Measurements from ENCODE around the gene CHP1. TPM values are rescaled to one million over a fixed set of nuclear protein-coding genes. Genes with fewer than 3 reads are reported as not detected.
"Not testable (repeated sequence)": the region's sequence is repeated elsewhere in the genome, so short reads cannot be mapped to it uniquely, and the experiment has no call there.

The CHP1 gene
- total RNA-seq, 1 experiment from 2014 or later, result 101 TPM

- Histone ChIP-seq H3K27ac (ENCODE audit: low read depth, low read length) (no peak overlapping the region), H3K9me2 (ENCODE audit: insufficient read depth) (no peaks in the 10 kb centered on the region), H3K79me2 (ENCODE audit: insufficient read depth, low read length) (peaks cover 25% of the 10 kb centered on the region), H3K27me3 (ENCODE audit: insufficient read depth, low read length) (no peaks in the 10 kb centered on the region), H3K36me3 (ENCODE audit: control insufficient read depth in 1 of 2, insufficient read depth in 2 of 2, low read length in 2 of 2) (peaks cover 9 to 22% of the 10 kb centered on the region in 2 experiments), H2AFZ (ENCODE audit: low read depth, low read length, poor library complexity, severe bottlenecking) (no peak overlapping the region), H3K4me1 (ENCODE audit: control insufficient read depth in 1 of 2, insufficient read depth in 2 of 2, low read length in 2 of 2) (peaks cover 7 to 25% of the 10 kb centered on the region in 2 experiments; a peak in 3 of 4 replicates), H3K9me3 (ENCODE audit: control insufficient read depth in 1 of 2, insufficient read depth in 1 of 2, low read depth in 1 of 2, low read length in 2 of 2) (no peaks in the 10 kb centered on the region), H3K9ac (ENCODE audit: low read length) (no peak overlapping the region), H4K20me1 (ENCODE audit: insufficient read depth) (no peaks in the 10 kb centered on the region), H3K4me3 (replicated peaks in 1 of 2; ENCODE audit: low read depth in 1 of 2, low read length in 2 of 2) (no peak overlapping the region), H3K4me2 (ENCODE audit: low read length) (no peak overlapping the region)
- ChIA-PET RAD21 (ENCODE audit: low non-redundant PET in 1 of 2, low total read pairs in 2 of 2, uncharacterized antibody in 2 of 2, unreplicated experiment in 2 of 2) (no interaction called here), CTCF (no interaction called here), POLR2A (interaction anchor here (0.5 kb wide), 1 partner anchor 14 kb away, joined by 3 read pairs; no protein-coding TSS in a partner anchor)
- ATAC-seq, result no peak
- TF ChIP-seq EZH2phosphoT487 (IDR thresholded peaks at IDR 0.05; ENCODE audit: borderline replicate concordance) (no peak), MAX (IDR thresholded peaks at IDR 0.05) (no peak), SP1 (IDR thresholded peaks at IDR 0.05; ENCODE audit: low read depth) (no peak), ATF3 (IDR thresholded peaks at IDR 0.05) (no peak), CEBPB (IDR thresholded peaks at IDR 0.05; ENCODE audit: low read depth) (no peak), POLR2AphosphoS5 (IDR thresholded peaks at IDR 0.05; ENCODE audit: low read depth, low read length) (no peak)
- DNase-seq (ENCODE audit: low read depth, low spot score), result no peak
- intact Hi-C loops (cut with micrococcal nuclease), result loop anchor here (5.0 kb wide), 1 partner anchor 164 kb away; the partner anchor contains the start of gene INO80
- no TSS peak for BruUV-seq (replicated peaks)
These were observed 50.2 kb downstream of the CHP1 start for GRCh38 chr15:41281236-41281635.

GRCh38 chr15:41282436-41282835 lies 51.4 kb downstream of the CHP1 start:
- H3K27ac ChIP-seq (ENCODE audit: low read depth, low read length); H3K4me3 ChIP-seq (replicated peaks in 1 of 2; ENCODE audit: low read depth in 1 of 2, low read length in 2 of 2); H3K9me3 ChIP-seq (ENCODE audit: control insufficient read depth in 1 of 2, insufficient read depth in 1 of 2, low read depth in 1 of 2, low read length in 2 of 2); H3K9ac ChIP-seq (ENCODE audit: low read length); RAD21 ChIA-PET (ENCODE audit: low non-redundant PET in 1 of 2, low total read pairs in 2 of 2, uncharacterized antibody in 2 of 2, unreplicated experiment in 2 of 2); H4K20me1 ChIP-seq (ENCODE audit: insufficient read depth); POLR2A ChIA-PET; DNase-seq (ENCODE audit: low read depth, low spot score); H3K27me3 ChIP-seq (ENCODE audit: insufficient read depth, low read length); CTCF ChIA-PET; ATAC-seq; BruUV-seq (replicated peaks); H3K9me2 ChIP-seq (ENCODE audit: insufficient read depth); H2AFZ ChIP-seq (ENCODE audit: low read depth, low read length, poor library complexity, severe bottlenecking); H3K4me2 ChIP-seq (ENCODE audit: low read length): not testable (repeated sequence)
- Histone ChIP-seq H3K4me1 (ENCODE audit: control insufficient read depth in 1 of 2, insufficient read depth in 2 of 2, low read length in 2 of 2) (peaks cover 9 to 31% of the 10 kb centered on the region in 2 experiments; a peak in 3 of 4 replicates), H3K79me2 (ENCODE audit: insufficient read depth, low read length) (peaks cover 37% of the 10 kb centered on the region), H3K36me3 (ENCODE audit: control insufficient read depth in 1 of 2, insufficient read depth in 2 of 2, low read length in 2 of 2) (peaks cover 16 to 34% of the 10 kb centered on the region in 2 experiments)
- intact Hi-C loops (cut with micrococcal nuclease), result loop anchor here (5.0 kb wide), 1 partner anchor 165 kb away; the partner anchor contains the start of gene INO80

GRCh38 chr15:41282980-41283652 lies 52.0 kb downstream of the CHP1 start:
- DNase-seq (ENCODE audit: low read depth, low spot score); H3K27me3 ChIP-seq (ENCODE audit: insufficient read depth, low read length); CTCF ChIA-PET; H3K9me3 ChIP-seq (ENCODE audit: control insufficient read depth in 1 of 2, insufficient read depth in 1 of 2, low read depth in 1 of 2, low read length in 2 of 2); ATAC-seq; H4K20me1 ChIP-seq (ENCODE audit: insufficient read depth); H3K9me2 ChIP-seq (ENCODE audit: insufficient read depth): not testable (repeated sequence)
- BruUV-seq (replicated peaks), result TSS peak; percentile 99
- H3K4me1 ChIP-seq (ENCODE audit: control insufficient read depth in 1 of 2, insufficient read depth in 2 of 2, low read length in 2 of 2), result peaks cover 9 to 32% of the 10 kb centered on the region in 2 experiments; a peak in 3 of 4 replicates
- peak overlapping the region; percentile 96 for H2AFZ ChIP-seq (ENCODE audit: low read depth, low read length, poor library complexity, severe bottlenecking)
- H3K9ac ChIP-seq (ENCODE audit: low read length), result peak overlapping the region; percentile 96
- peak overlapping the region; percentile 71 to 84 for H3K4me3 ChIP-seq (replicated peaks in 1 of 2; ENCODE audit: low read depth in 1 of 2, low read length in 2 of 2)
- H3K79me2 ChIP-seq (ENCODE audit: insufficient read depth, low read length), result peaks cover 42% of the 10 kb centered on the region
- intact Hi-C loops (cut with micrococcal nuclease), result loop anchor here (5.0 kb wide), 1 partner anchor 166 kb away; the partner anchor contains the start of gene INO80
- peaks cover 17 to 39% of the 10 kb centered on the region in 2 experiments for H3K36me3 ChIP-seq (ENCODE audit: control insufficient read depth in 1 of 2, insufficient read depth in 2 of 2, low read length in 2 of 2)
- RAD21 ChIA-PET (ENCODE audit: low non-redundant PET in 1 of 2, low total read pairs in 2 of 2, uncharacterized antibody in 2 of 2, unreplicated experiment in 2 of 2), result interaction anchor here in 1 of 2 experiments (0.6 kb wide), 1 partner anchor 36 kb away, joined by 4 read pairs; no protein-coding TSS in a partner anchor
- H3K27ac ChIP-seq (ENCODE audit: low read depth, low read length), result peak overlapping the region; percentile 82
- POLR2A ChIA-PET, result interaction anchor here (0.6 to 1.0 kb wide), 2 partner anchors 12 to 15 kb away, joined by 3 to 5 read pairs; no protein-coding TSS in a partner anchor
- peak overlapping the region; percentile 78 for H3K4me2 ChIP-seq (ENCODE audit: low read length)

Measured in HCT116 (cell line).